ENCODE data around the gene TSPAN7. TPM values are rescaled to one million over a fixed set of nuclear protein-coding genes. Genes with fewer than 3 reads are reported as not detected.

The TSPAN7 gene
- total and polyA plus RNA-seq, 2 donors (not counting 3 experiments of a cell fraction or from before 2014, with no cell fraction given), result 3.2 to 5.2 TPM

GRCh38 chrX:38638952-38639529, 77.7 kb downstream of the TSPAN7 start:
- Histone ChIP-seq H4K20me1 (replicated peaks; ENCODE audit: control insufficient read depth, extremely low read depth, insufficient read depth, low read length) (no peaks in the 10 kb centered on the region), H3K27ac (ENCODE audit: insufficient read depth, low read depth, low read length) (no peak overlapping the region), H3K4me3 (replicated peaks in 1 of 3; ENCODE audit: insufficient read depth in 1 of 3, low read depth in 1 of 3, low read length in 3 of 3) (no peak overlapping the region), H3K27me3 (ENCODE audit: control insufficient read depth in 2 of 2, insufficient read depth in 2 of 2, low read length in 2 of 2) (no peaks in the 10 kb centered on the region), H3K79me2 (ENCODE audit: control insufficient read depth, insufficient read depth, low read length) (no peaks in the 10 kb centered on the region), H3K4me1 (ENCODE audit: control insufficient read depth, extremely low read depth, insufficient read depth, low read length) (peaks cover 11% of the 10 kb centered on the region), H2AFZ (ENCODE audit: low read depth, low read length) (no peak overlapping the region), H3K9me1 (replicated peaks; ENCODE audit: control insufficient read depth, extremely low read depth, insufficient read depth, low read length) (no peaks in the 10 kb centered on the region), H3K9ac (replicated peaks; ENCODE audit: extremely low read depth, insufficient read depth, low read length) (no peak overlapping the region), H3K9me3 (replicated peaks; ENCODE audit: control insufficient read depth, insufficient read depth, low read length) (no peaks in the 10 kb centered on the region), H3K36me3 (ENCODE audit: control insufficient read depth in 2 of 2, extremely low read depth in 1 of 2, insufficient read depth in 2 of 2, low read length in 2 of 2) (no peaks in the 10 kb centered on the region), H3K4me2 (ENCODE audit: insufficient read depth, low read length) (no peak overlapping the region)
- intact Hi-C loops (cut with micrococcal nuclease) (no loop called here), dilution Hi-C loops (cut with MboI; ENCODE audit: extremely low pct_ligation_motif_present, low sequenced_read_pairs) (no loop called here)
- FAIRE-seq (no peak), DNase-seq (ENCODE audit: low read depth, low spot score) (no peak)
- no TSS peak for BruUV-seq (replicated peaks)
- ChIA-PET CTCF (interaction anchor here (2.7 kb wide), 1 partner anchor 12 kb away, joined by 14 read pairs; no protein-coding TSS in a partner anchor), POLR2A (no interaction called here)
- no peak for TF ChIP-seq FOS (IDR thresholded peaks at IDR 0.05; ENCODE audit: borderline replicate concordance, insufficient read depth, low read length)
- no peak for TF ChIP-seq POLR2AphosphoS5 (IDR thresholded peaks at IDR 0.05; ENCODE audit: insufficient read depth, low read depth, low read length)
- no peak for TF ChIP-seq POLR2A (IDR thresholded peaks at IDR 0.05; ENCODE audit: low read depth, low read length)
- TF ChIP-seq MAX (IDR thresholded peaks at IDR 0.05; ENCODE audit: insufficient read depth, insufficient read length), result no peak
- no peak for TF ChIP-seq GATA2 (IDR thresholded peaks at IDR 0.05; ENCODE audit: insufficient read depth, insufficient read length, low read depth, low read length)
- no peak for TF ChIP-seq EZH2 (IDR thresholded peaks at IDR 0.05; ENCODE audit: borderline replicate concordance, low read depth, low read length, severe bottlenecking)
- TF ChIP-seq JUN (IDR thresholded peaks at IDR 0.05; ENCODE audit: borderline replicate concordance, insufficient read depth, insufficient read length, low read depth), result no peak
- no peak for TF ChIP-seq CTCF (IDR thresholded peaks at IDR 0.05; ENCODE audit: extremely low read depth in 1 of 2, insufficient read depth in 1 of 2, low read depth in 1 of 2, low read length in 2 of 2)
- no peak for TF ChIP-seq MYC (IDR thresholded peaks at IDR 0.05; ENCODE audit: low read depth, low read length)
